Esophagus muscularis mucosa (tissue), 4 donors: ENCODE measurements around the gene DCP1B. TPM values are rescaled to one million over a fixed set of nuclear protein-coding genes. Genes with fewer than 3 reads are reported as not detected.
A peak's percentile ranks its signal among the peaks of the same experiment; 100 is the strongest.

Experiments used
- DNase-seq: peaks from one replicate; pipeline ENCODE4 v3.0.0-alpha.2; 2017; ENCODE audit errors: extremely low spot score
- H3K27ac ChIP-seq, 4 donors: fragments of 200-600 bp; sonication (generic); replicated peaks in 1 of 4; 1 replicate in 3 of 4; 2 replicates in 1 of 4; pipeline ENCODE4 v1.5.1; 2016 to 2019; ENCODE audit warnings: mild to moderate bottlenecking in 1 of 4
- H3K27me3 ChIP-seq, 4 donors: fragments of 200-600 bp; sonication (generic); one replicate each; pipeline versions ENCODE4 v1.5.1 to v1.6.0; 2016 to 2019
- H3K36me3 ChIP-seq, 4 donors: fragments of 200-600 bp; sonication (generic); one replicate each; pipeline ENCODE4 v1.5.1; 2016 to 2019
- H3K4me1 ChIP-seq, 4 donors: fragments of 200-600 bp; sonication (generic); one replicate each; pipeline ENCODE4 v1.5.1; 2016 to 2019
- H3K4me3 ChIP-seq, 4 donors: fragments of 200-600 bp; sonication (generic); 1 replicate in 2 of 4; 2 replicates in 2 of 4; pipeline ENCODE4 v1.5.1; 2016 to 2019; ENCODE audit warnings: mild to moderate bottlenecking in 4 of 4, moderate library complexity in 1 of 4
- H3K9me3 ChIP-seq, 4 donors: fragments of 200-600 bp; sonication (generic); 1 replicate in 3 of 4; 2 replicates in 1 of 4; pipeline ENCODE4 v1.5.1; 2016 to 2019
- CTCF ChIP-seq, 3 experiments: fragments of 200-600 bp in 2 of 3; fragments of 450-650 bp in 1 of 3; sonication (generic) in 2 of 3; IDR thresholded peaks; one replicate each; pipeline ENCODE4 v1.5.1; 2017 to 2019; ENCODE audit warnings: antibody characterized with exemption in 3 of 3, mild to moderate bottlenecking in 2 of 3, moderate library complexity in 1 of 3
- EP300 ChIP-seq: sonication (generic); formaldehyde crosslinking; IDR thresholded peaks from one replicate; pipeline ENCODE4 v1.6.1; 2017; ENCODE audit warnings: antibody characterized with exemption
- POLR2A ChIP-seq: fragments of 450-650 bp; IDR thresholded peaks from one replicate; pipeline ENCODE4 v1.6.1; 2017; ENCODE audit warnings: antibody characterized with exemption, moderate library complexity, mild to moderate bottlenecking, low read depth
- POLR2AphosphoS5 ChIP-seq, 2 donors: sonication (generic); formaldehyde crosslinking; IDR thresholded peaks; one replicate each; pipeline ENCODE4 v1.6.1; 2017; ENCODE audit warnings: antibody characterized with exemption in 2 of 2
- WGBS: methylation state at CpG from one replicate; pipeline ENCODE4 v1.1.5; 2018; 5-methylcytosine and 5-hydroxymethylcytosine counted together
- intact Hi-C: fragments of 100-400 bp; cut with DNase I; formaldehyde crosslinking; loops from one replicate; pipeline ENCODE4 v1.15.1; 2023
- total RNA-seq, 4 donors: library from RNA; depleted of rRNA; stranded (reverse); fragments of >200 nt; gene quantifications; one replicate each; pipeline versions ENCODE4 v1.1.0 to v1.2.1, GENCODE V29; 2016

DCP1B gene
- 10 to 100 TPM; 22.0 to 26.5 (median 24.4) TPM for total RNA-seq

GRCh38 chr12:2004113-2004929 is at the start of gene DCP1B:
TSS of gene DCP1B (minus strand) at chr12:2004457. CDS start at chr12:2004431, 26 bp downstream.
- intact Hi-C loops, result no loop called here
- Histone ChIP-seq H3K27ac (peak within 1 kb of the TSS; percentile 93 to 97 (median 96)), H3K9me3 (no peaks in the 10 kb centered on the region), H3K36me3 (no peaks in the 10 kb centered on the region), H3K27me3 (no peaks in the 10 kb centered on the region), H3K4me1 (peaks cover 35 to 62% (median 58%) of the 10 kb centered on the region in 4 donors), H3K4me3 (peak within 1 kb of the TSS; percentile 91 to 96 (median 94))
- TF ChIP-seq CTCF (IDR thresholded peaks at IDR 0.05) (peak in 1 of 3 experiments; percentile 32), EP300 (no peak), POLR2AphosphoS5 (IDR thresholded peaks at IDR 0.05) (peak; percentile 94 to 97), POLR2A (peak; percentile 9)
- WGBS, result 6% methylated on average over 26 of the region's 55 CpGs
- DNase-seq, result peak; percentile 99

GRCh38 chr12:2053691-2054090 is 49.4 kb upstream of the DCP1B start:
- DNase-seq, result no peak
- Histone ChIP-seq H3K4me3 (peak overlapping the region; percentile 71 to 88 (median 78)), H3K36me3 (peaks cover 0 to under 1% (median 0%) of the 10 kb centered on the region in 4 donors), H3K27ac (peak overlapping the region; percentile 92 to 96 (median 95)), H3K27me3 (peaks cover 0 to 13% (median 0%) of the 10 kb centered on the region in 4 donors), H3K9me3 (no peaks in the 10 kb centered on the region), H3K4me1 (peaks cover 36 to 57% (median 43%) of the 10 kb centered on the region in 4 donors)
- intact Hi-C loops, result loop anchor here (5.0 kb wide), 1 partner anchor 529 kb away; no protein-coding TSS in a partner anchor
- WGBS, result 0% methylated on average over 4 of the region's 60 CpGs
- TF ChIP-seq POLR2AphosphoS5 (IDR thresholded peaks at IDR 0.05) (no peak), CTCF (IDR thresholded peaks at IDR 0.05) (no peak), POLR2A (no peak), EP300 (no peak)

GRCh38 chr12:2052826-2053678 is 48.8 kb upstream of the DCP1B start, which contains the start of gene CACNA1C:
TSS of gene CACNA1C (plus strand) at chr12:2052987. CDS start at chr12:2053563, 576 bp downstream.
- no peak for DNase-seq
- H3K27me3 ChIP-seq, result peaks cover 0 to 13% (median 0%) of the 10 kb centered on the region in 4 donors
- TF ChIP-seq POLR2A, result peak; percentile 55
- TF ChIP-seq EP300, result no peak
- TF ChIP-seq POLR2AphosphoS5 (IDR thresholded peaks at IDR 0.05), result peak; percentile 38 to 78
- peak; percentile 51 to 67 (median 60) for TF ChIP-seq CTCF (IDR thresholded peaks at IDR 0.05)
- peaks cover 30 to 50% (median 38%) of the 10 kb centered on the region in 4 donors for H3K4me1 ChIP-seq
- peak within 1 kb of the TSS; percentile 71 to 88 (median 78) for H3K4me3 ChIP-seq
- intact Hi-C loops, result loop anchor here (5.0 kb wide), 1 partner anchor 529 kb away; no protein-coding TSS in a partner anchor
- H3K27ac ChIP-seq, result peak within 1 kb of the TSS; percentile 92 to 96 (median 95)
- under 1% methylated on average over 28 of the region's 90 CpGs for WGBS
- peaks cover 0 to 7% (median 0%) of the 10 kb centered on the region in 4 donors for H3K36me3 ChIP-seq
- H3K9me3 ChIP-seq, result no peaks in the 10 kb centered on the region

- Histone ChIP-seq H3K4me1 (peaks cover 19 to 39% (median 28%) of the 10 kb centered on the region in 4 donors), H3K9me3 (no peaks in the 10 kb centered on the region), H3K27me3 (peaks cover 0 to 13% (median 0%) of the 10 kb centered on the region in 4 donors), H3K27ac (peak overlapping the region; percentile 71 to 96 (median 95)), H3K36me3 (peaks cover 0 to 8% (median 0%) of the 10 kb centered on the region in 4 donors), H3K4me3 (peak overlapping the region; percentile 71 to 88 (median 78))
- TF ChIP-seq POLR2AphosphoS5 (IDR thresholded peaks at IDR 0.05), result no peak
- TF ChIP-seq CTCF (IDR thresholded peaks at IDR 0.05), result peak in 2 of 3 experiments; percentile 12 to 19
- intact Hi-C loops, result loop anchor here (5.0 kb wide), 1 partner anchor 530 kb away; no protein-coding TSS in a partner anchor
- no peak for DNase-seq
- WGBS, result 7% methylated on average over 45 of the region's 52 CpGs
Observed at GRCh38 chr12:2051700-2052621, 47.7 kb upstream of the DCP1B start.
